ENCODE measurements around the gene SPEN. TPM values are rescaled to one million over a fixed set of nuclear protein-coding genes. Genes with fewer than 3 reads are reported as not detected.
A peak's percentile ranks its signal among the peaks of the same experiment; 100 is the strongest.

The SPEN gene
- total RNA-seq, 4 donors from 2014 or later = 34.6 to 49.9 (median 44.7) TPM

DNA sequence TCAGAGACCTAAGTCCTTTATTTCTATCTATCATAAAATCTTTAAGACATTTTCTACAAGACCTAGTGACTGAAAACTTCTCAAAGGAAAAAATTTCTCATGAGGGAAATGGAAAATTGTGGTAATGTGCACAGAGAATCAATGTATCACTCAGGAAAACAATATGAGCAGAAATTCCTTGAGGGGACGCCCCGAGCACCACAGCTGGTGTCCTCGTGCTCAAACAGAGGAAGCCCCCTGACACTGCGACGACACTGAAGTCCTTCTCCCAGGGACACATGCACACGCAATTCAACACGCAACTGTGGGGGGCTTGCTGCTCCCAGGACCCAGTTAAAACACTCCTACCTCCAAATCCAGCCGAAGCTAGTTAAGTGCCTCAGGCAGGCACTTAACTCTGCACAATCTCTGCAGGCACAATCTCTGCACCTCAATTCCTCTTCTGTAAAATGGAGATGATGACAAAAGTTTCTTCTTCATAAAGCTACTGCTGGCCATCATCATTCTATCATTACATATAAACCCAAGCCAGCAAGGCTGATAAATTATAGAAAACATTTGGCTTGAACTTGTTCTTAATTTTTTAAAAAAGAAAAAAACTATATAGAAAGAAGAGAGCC is 112.4 kb downstream of the SPEN start:
- Histone ChIP-seq H3K27me3 (no peaks in the 10 kb centered on the region), H3K9me3 (no peaks in the 10 kb centered on the region), H3K27ac (replicated peaks in 1 of 4) (no peak overlapping the region), H3K4me1 (peaks cover 28 to 79% (median 68%) of the 10 kb centered on the region in 4 donors), H3K4me3 (no peak overlapping the region), H3K36me3 (peaks cover 0 to 5% (median 2%) of the 10 kb centered on the region in 4 donors)
- intact Hi-C loops (cut with DNase I) = no loop called here
- 77% methylated on average over 8 of the region's 8 CpGs for WGBS
- no peak for DNase-seq (ENCODE audit: extremely low spot score)
- no peak for TF ChIP-seq POLR2AphosphoS5 (IDR thresholded peaks at IDR 0.05)
- TF ChIP-seq, protein P1, sequence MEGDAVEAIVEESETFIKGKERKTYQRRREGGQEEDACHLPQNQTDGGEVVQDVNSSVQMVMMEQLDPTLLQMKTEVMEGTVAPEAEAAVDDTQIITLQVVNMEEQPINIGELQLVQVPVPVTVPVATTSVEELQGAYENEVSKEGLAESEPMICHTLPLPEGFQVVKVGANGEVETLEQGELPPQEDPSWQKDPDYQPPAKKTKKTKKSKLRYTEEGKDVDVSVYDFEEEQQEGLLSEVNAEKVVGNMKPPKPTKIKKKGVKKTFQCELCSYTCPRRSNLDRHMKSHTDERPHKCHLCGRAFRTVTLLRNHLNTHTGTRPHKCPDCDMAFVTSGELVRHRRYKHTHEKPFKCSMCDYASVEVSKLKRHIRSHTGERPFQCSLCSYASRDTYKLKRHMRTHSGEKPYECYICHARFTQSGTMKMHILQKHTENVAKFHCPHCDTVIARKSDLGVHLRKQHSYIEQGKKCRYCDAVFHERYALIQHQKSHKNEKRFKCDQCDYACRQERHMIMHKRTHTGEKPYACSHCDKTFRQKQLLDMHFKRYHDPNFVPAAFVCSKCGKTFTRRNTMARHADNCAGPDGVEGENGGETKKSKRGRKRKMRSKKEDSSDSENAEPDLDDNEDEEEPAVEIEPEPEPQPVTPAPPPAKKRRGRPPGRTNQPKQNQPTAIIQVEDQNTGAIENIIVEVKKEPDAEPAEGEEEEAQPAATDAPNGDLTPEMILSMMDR (IDR thresholded peaks at IDR 0.05) = no peak
- TF ChIP-seq EP300 (IDR thresholded peaks at IDR 0.05) = no peak

DNA sequence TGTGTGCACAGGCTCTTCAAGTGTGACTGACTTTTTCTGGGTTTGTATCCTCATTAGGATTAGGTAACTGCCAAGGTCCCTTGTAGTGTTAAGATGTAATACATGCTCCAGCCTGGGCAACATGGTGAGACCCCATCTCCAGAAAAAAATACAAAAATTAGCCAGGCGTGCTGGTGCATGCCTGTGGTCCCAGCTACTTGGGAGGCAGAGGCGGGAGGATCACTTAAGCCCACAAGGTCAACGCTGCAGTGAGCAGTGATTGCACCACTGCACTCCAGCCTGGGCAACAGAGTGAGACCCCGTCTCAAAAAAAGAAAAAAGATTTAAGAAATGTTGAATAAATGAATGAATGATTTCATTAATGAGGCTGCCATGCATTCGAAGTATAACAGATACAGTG is 113.3 kb downstream of the SPEN start:
- Histone ChIP-seq H3K9me3 (no peaks in the 10 kb centered on the region), H3K27ac (replicated peaks in 1 of 4) (no peak overlapping the region), H3K36me3 (peaks cover 0 to 5% (median 2%) of the 10 kb centered on the region in 4 donors), H3K4me1 (peaks cover 32 to 85% (median 74%) of the 10 kb centered on the region in 4 donors), H3K4me3 (no peak overlapping the region), H3K27me3 (no peaks in the 10 kb centered on the region)
- 95% methylated on average over 5 of the region's 5 CpGs for WGBS
- intact Hi-C loops (cut with DNase I) = no loop called here
- TF ChIP-seq POLR2A (IDR thresholded peaks at IDR 0.05; ENCODE audit: low read depth) = no peak
- no peak for TF ChIP-seq POLR2AphosphoS5 (IDR thresholded peaks at IDR 0.05)
- TF ChIP-seq, protein P1 (IDR thresholded peaks at IDR 0.05) = no peak
- no peak for TF ChIP-seq EP300 (IDR thresholded peaks at IDR 0.05)
- no peak for DNase-seq (ENCODE audit: extremely low spot score)

DNA sequence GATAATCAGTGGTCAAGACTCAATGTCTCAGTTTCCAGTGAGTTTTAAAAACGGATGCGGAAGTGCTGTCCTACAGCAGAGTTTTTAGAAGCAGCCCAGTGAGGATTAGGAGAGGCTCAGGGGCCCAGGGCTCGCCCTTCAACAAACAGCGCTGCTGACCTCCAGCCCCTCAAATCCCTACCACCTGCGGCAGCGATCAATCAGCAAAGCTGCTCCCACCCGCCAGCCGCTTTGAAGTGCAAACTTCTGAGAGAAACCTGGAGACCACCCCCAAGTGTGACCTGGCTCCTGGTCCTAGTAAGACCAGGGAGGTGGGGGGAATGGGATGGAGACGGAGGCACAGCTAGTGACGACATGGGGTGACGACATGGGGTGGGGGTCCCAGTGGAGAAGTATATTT is 114.0 kb downstream of the SPEN start:
- Histone ChIP-seq H3K9me3 (no peaks in the 10 kb centered on the region), H3K27me3 (no peaks in the 10 kb centered on the region), H3K27ac (replicated peaks in 1 of 4) (no peak overlapping the region), H3K4me3 (no peak overlapping the region), H3K4me1 (peaks cover 31 to 86% (median 74%) of the 10 kb centered on the region in 4 donors), H3K36me3 (peaks cover 0 to 5% (median 2%) of the 10 kb centered on the region in 4 donors)
- no peak for DNase-seq (ENCODE audit: extremely low spot score)
- intact Hi-C loops (cut with DNase I) = no loop called here
- TF ChIP-seq EP300 (IDR thresholded peaks at IDR 0.05) (no peak), POLR2AphosphoS5 (IDR thresholded peaks at IDR 0.05) (no peak), POLR2A (IDR thresholded peaks at IDR 0.05; ENCODE audit: low read depth) (no peak)
- TF ChIP-seq, protein P1 (IDR thresholded peaks at IDR 0.05) = no peak
- WGBS = 86% methylated on average over 11 of the region's 11 CpGs

DNA sequence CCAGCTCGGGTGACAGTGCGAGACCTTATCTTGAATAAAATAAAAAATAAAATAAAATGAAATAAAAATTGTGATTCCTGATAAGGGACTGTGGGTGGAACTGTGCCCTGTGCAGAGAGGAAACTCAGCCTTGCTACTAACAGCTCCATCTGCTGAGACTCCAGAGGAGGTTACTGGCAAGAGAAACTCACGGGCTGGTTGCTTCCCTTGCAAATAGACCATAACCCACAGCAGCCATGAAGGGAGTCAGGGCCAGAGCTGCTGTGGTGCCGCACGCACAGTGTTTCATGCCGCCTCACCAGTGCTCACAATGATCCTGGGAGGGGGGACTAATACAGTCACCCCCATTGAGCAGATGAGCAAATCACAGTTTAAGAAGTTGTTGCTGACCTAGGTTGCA is 114.7 kb downstream of the SPEN start:
- no peak for DNase-seq (ENCODE audit: extremely low spot score)
- no peak overlapping the region for H3K4me3 ChIP-seq
- no peaks in the 10 kb centered on the region for H3K27me3 ChIP-seq
- no peak for TF ChIP-seq EP300 (IDR thresholded peaks at IDR 0.05)
- TF ChIP-seq, protein P1 (IDR thresholded peaks at IDR 0.05) = peak in 1 of 3 experiments; percentile 3
- H3K36me3 ChIP-seq = peaks cover 0 to 7% (median 2%) of the 10 kb centered on the region in 4 donors
- 89% methylated on average over 6 of the region's 6 CpGs for WGBS
- peaks cover 31 to 89% (median 80%) of the 10 kb centered on the region in 4 donors for H3K4me1 ChIP-seq
- intact Hi-C loops (cut with DNase I) = no loop called here
- H3K27ac ChIP-seq (replicated peaks in 1 of 4) = no peak overlapping the region
- H3K9me3 ChIP-seq = no peaks in the 10 kb centered on the region

All from esophagus muscularis mucosa (tissue), 4 donors.